Endodermal cell (in vitro differentiated cells): ENCODE measurements around the gene IGSF21. TPM values are rescaled to one million over a fixed set of nuclear protein-coding genes. Genes with fewer than 3 reads are reported as not detected.
A peak's percentile ranks its signal among the peaks of the same experiment; 100 is the strongest.

Experiments used
- DNase-seq: peaks from one replicate; pipeline ENCODE4 v3.0.0-alpha.2; 2017
- H3K27ac ChIP-seq: 2 replicates; pipeline ENCODE4 v1.5.1; 2013; ENCODE audit warnings: mild to moderate bottlenecking, low read depth, low read length, moderate library complexity
- H3K27me3 ChIP-seq: 2 replicates; pipeline ENCODE4 v1.6.1; 2013; ENCODE audit warnings: mild to moderate bottlenecking, low read length, moderate library complexity; ENCODE audit not compliant: insufficient read depth, control insufficient read depth, poor library complexity, severe bottlenecking
- H3K36me3 ChIP-seq: 2 replicates; pipeline ENCODE4 v1.7.0; 2013; ENCODE audit warnings: mild to moderate bottlenecking, low read length, moderate library complexity; ENCODE audit not compliant: control insufficient read depth, insufficient read depth
- H3K4me1 ChIP-seq: one replicate; pipeline ENCODE4 v1.7.0; 2013; ENCODE audit warnings: low read length; ENCODE audit not compliant: control insufficient read depth, insufficient read depth
- H3K4me3 ChIP-seq: 2 replicates; pipeline ENCODE4 v1.5.1; 2013; ENCODE audit warnings: mild to moderate bottlenecking, low read length, moderate library complexity
- H3K9ac ChIP-seq: 2 replicates; pipeline ENCODE4 v1.6.1; 2013; ENCODE audit warnings: mild to moderate bottlenecking, low read length, moderate library complexity; ENCODE audit not compliant: poor library complexity, severe bottlenecking; ENCODE audit errors: extremely low read depth
- H3K9me3 ChIP-seq: 2 replicates; pipeline ENCODE4 v1.6.1; 2013; ENCODE audit warnings: mild to moderate bottlenecking, low read length, moderate library complexity; ENCODE audit not compliant: control insufficient read depth
- H3K27ac Mint-ChIP-seq: 2 replicates; pipeline ENCODE4 v1.8.0; 2020; ENCODE audit warnings: mixed read lengths
- H3K27me3 Mint-ChIP-seq: 2 replicates; pipeline ENCODE4 v1.8.0; 2021; ENCODE audit warnings: mild to moderate bottlenecking, mixed read lengths; ENCODE audit not compliant: insufficient read depth
- H3K36me3 Mint-ChIP-seq: 2 replicates; pipeline ENCODE4 v1.8.0; 2020; ENCODE audit warnings: low read depth, mixed read lengths
- H3K4me1 Mint-ChIP-seq: 2 replicates; pipeline ENCODE4 v1.8.0; 2020; ENCODE audit warnings: mixed read lengths
- H3K4me3 Mint-ChIP-seq: 2 replicates; pipeline ENCODE4 v1.8.0; 2020; ENCODE audit warnings: mild to moderate bottlenecking, moderate library complexity, mixed read lengths
- H3K9me3 Mint-ChIP-seq: 2 replicates; pipeline ENCODE4 v1.8.0; 2020; ENCODE audit warnings: mild to moderate bottlenecking, mixed read lengths
- CTCF ChIP-seq: fragments of 200-600 bp; sonication (generic); conservative IDR thresholded peaks from 2 replicates; pipeline ENCODE4 v1.5.0; 2021; ENCODE audit warnings: antibody characterized with exemption, mild to moderate bottlenecking
- WGBS, 2 experiments: methylation state at CpG; one replicate each; pipeline versions ENCODE4 v1.1.5 to v1.1.7; 2013; ENCODE audit warnings: missing lambda C conversion rate in 2 of 2, mixed read lengths in 1 of 2; ENCODE audit not compliant: insufficient coverage in 1 of 2, insufficient read length in 1 of 2; 5-methylcytosine and 5-hydroxymethylcytosine counted together
- total RNA-seq, 2 donors: library from RNA; stranded (reverse); fragmentation: NEBNext Ultra II Directional in 1 of 2; extraction: Animal tissue kit (Norgen Biotek cat#: 25700) in 1 of 2; gene quantifications; 2 replicates in 1 of 2; 3 replicates in 1 of 2; pipeline ENCODE4 v1.2.1, GENCODE V29; 2021

Gene IGSF21
- total RNA-seq, 2 donors from 2014 or later, result 1.3 to 1.7 TPM

GRCh38 chr1:18373151-18373550, 265.6 kb downstream of the IGSF21 start:
- no peaks in the 10 kb centered on the region for H3K9me3 Mint-ChIP-seq
- no peak overlapping the region for H3K9ac ChIP-seq
- TF ChIP-seq CTCF, result no peak
- H3K4me1 ChIP-seq, result no peaks in the 10 kb centered on the region
- no peak overlapping the region for H3K27ac ChIP-seq
- no peak overlapping the region for H3K27ac Mint-ChIP-seq
- no peak overlapping the region for H3K4me3 ChIP-seq
- no peak for DNase-seq
- no peaks in the 10 kb centered on the region for H3K27me3 ChIP-seq
- no peaks in the 10 kb centered on the region for H3K36me3 ChIP-seq
- H3K4me3 Mint-ChIP-seq, result no peak overlapping the region
- no peaks in the 10 kb centered on the region for H3K36me3 Mint-ChIP-seq
- H3K27me3 Mint-ChIP-seq, result peaks cover 8% of the 10 kb centered on the region
- 93 to 94% methylated on average over 6 of the region's 6 CpGs for WGBS, 2 experiments
- H3K4me1 Mint-ChIP-seq, result peaks cover 14% of the 10 kb centered on the region
- H3K9me3 ChIP-seq, result no peaks in the 10 kb centered on the region

GRCh38 chr1:18373882-18374493, 266.4 kb downstream of the IGSF21 start:
- peaks cover 2% of the 10 kb centered on the region for H3K9me3 Mint-ChIP-seq
- no peak overlapping the region for H3K9ac ChIP-seq
- H3K27me3 Mint-ChIP-seq, result peaks cover 10% of the 10 kb centered on the region
- H3K27me3 ChIP-seq, result no peaks in the 10 kb centered on the region
- peak; percentile 97 for TF ChIP-seq CTCF
- H3K9me3 ChIP-seq, result peaks cover 1% of the 10 kb centered on the region
- peak; percentile 95 for DNase-seq
- 50 to 54% methylated on average over 14 of the region's 14 CpGs for WGBS, 2 experiments
- H3K4me1 ChIP-seq, result no peaks in the 10 kb centered on the region
- no peak overlapping the region for H3K4me3 ChIP-seq
- no peak overlapping the region for H3K27ac Mint-ChIP-seq
- H3K36me3 Mint-ChIP-seq, result no peaks in the 10 kb centered on the region
- H3K4me3 Mint-ChIP-seq, result no peak overlapping the region
- no peak overlapping the region for H3K27ac ChIP-seq
- H3K4me1 Mint-ChIP-seq, result peaks cover 14% of the 10 kb centered on the region
- no peaks in the 10 kb centered on the region for H3K36me3 ChIP-seq

GRCh38 chr1:18376661-18377060, 269.1 kb downstream of the IGSF21 start:
- H3K9ac ChIP-seq, result no peak overlapping the region
- WGBS, 2 experiments, result 94 to 98% methylated on average over 21 to 24 of the region's 24 CpGs
- no peaks in the 10 kb centered on the region for H3K4me1 ChIP-seq
- Mint-ChIP-seq H3K4me3 (no peak overlapping the region), H3K4me1 (peaks cover 14% of the 10 kb centered on the region), H3K27me3 (peaks cover 20% of the 10 kb centered on the region), H3K9me3 (peaks cover 25% of the 10 kb centered on the region), H3K36me3 (peaks cover 4% of the 10 kb centered on the region), H3K27ac (no peak overlapping the region)
- no peaks in the 10 kb centered on the region for H3K27me3 ChIP-seq
- no peak overlapping the region for H3K4me3 ChIP-seq
- H3K27ac ChIP-seq, result no peak overlapping the region
- H3K9me3 ChIP-seq, result peaks cover 19% of the 10 kb centered on the region
- no peaks in the 10 kb centered on the region for H3K36me3 ChIP-seq
- no peak for DNase-seq
- no peak for TF ChIP-seq CTCF
